Activated CD4-positive, alpha-beta T cell treated with anti-CD3 and anti-CD28 coated beads, Interleukin-2, amount 10 ng/mL, durations not matched to agents 7 days and 5 days (primary cell): ENCODE results near the gene LRP1. TPM values are rescaled to one million over a fixed set of nuclear protein-coding genes. Genes with fewer than 3 reads are reported as not detected.
"Not testable (repeated sequence)": the region's sequence is repeated elsewhere in the genome, so short reads cannot be mapped to it uniquely, and the experiment has no call there.

Experiments
- CTCF ChIA-PET: fragments of 350-600 bp; sonication (Branson Sonifier 250); formaldehyde crosslinking; loops from one replicate; lab custom pipeline; 2021; ENCODE audit warnings: antibody characterized with exemption; lab: Charles Lee
- POLR2A ChIA-PET: fragments of 350-600 bp; sonication (Branson Sonifier 250); formaldehyde crosslinking; loops from one replicate; lab custom pipeline; 2021; ENCODE audit warnings: antibody characterized with exemption; lab: Charles Lee
- DNase-seq: peaks from one replicate; pipeline ENCODE4 v3.0.0-alpha.2; 2020
- H3K27ac Mint-ChIP-seq: one replicate; pipeline ENCODE4 v1.8.0; 2021; ENCODE audit warnings: mild to moderate bottlenecking, moderate library complexity, mixed read lengths
- H3K27me3 Mint-ChIP-seq: one replicate; pipeline ENCODE4 v1.8.0; 2021; ENCODE audit warnings: mixed read lengths
- H3K36me3 Mint-ChIP-seq: one replicate; pipeline ENCODE4 v1.8.0; 2021; ENCODE audit warnings: low read depth, mixed read lengths
- H3K4me1 Mint-ChIP-seq: one replicate; pipeline ENCODE4 v1.8.0; 2021; ENCODE audit warnings: mixed read lengths
- H3K4me3 Mint-ChIP-seq: one replicate; pipeline ENCODE4 v1.8.0; 2021; ENCODE audit warnings: mild to moderate bottlenecking, moderate library complexity, mixed read lengths
- H3K9me3 Mint-ChIP-seq: one replicate; pipeline ENCODE4 v1.8.0; 2021; ENCODE audit warnings: mixed read lengths
- total RNA-seq, 2 experiments: library from RNA; stranded (reverse); gene quantifications; one replicate each; pipeline ENCODE4 v1.2.3, GENCODE V29; 2021

Gene LRP1
- total RNA-seq, 2 experiments from 2014 or later = 0.94 TPM

- ChIA-PET POLR2A (interaction anchor here (0.6 kb wide), 1 partner anchor 9 kb away, joined by 3 read pairs; no protein-coding TSS in a partner anchor), CTCF (interaction anchor here (0.8 to 1.5 kb wide), 2 partner anchors 8 to 30 kb away, joined by 3 to 5 read pairs; partner anchors contain the start of gene STAT6)
- Mint-ChIP-seq H3K27ac (no peak overlapping the region), H3K4me3 (no peak overlapping the region), H3K36me3 (peaks cover 3% of the 10 kb centered on the region), H3K27me3 (peaks cover 16% of the 10 kb centered on the region), H3K4me1 (peaks cover 7% of the 10 kb centered on the region), H3K9me3 (peaks cover 8% of the 10 kb centered on the region)
- no peak for DNase-seq
Observed at GRCh38 chr12:57119294-57120085, 8.8 kb upstream of the LRP1 start.

- H3K4me1 Mint-ChIP-seq, H3K27ac Mint-ChIP-seq, H3K9me3 Mint-ChIP-seq, H3K4me3 Mint-ChIP-seq, H3K36me3 Mint-ChIP-seq, POLR2A ChIA-PET, DNase-seq: not testable (repeated sequence)
- CTCF ChIA-PET = interaction anchor here (0.8 to 8.1 kb wide), 5 partner anchors 9 to 120 kb away, joined by 3 to 72 read pairs (median 3); partner anchors contain the start of gene STAT6
- peaks cover 25% of the 10 kb centered on the region for H3K27me3 Mint-ChIP-seq
Observed at GRCh38 chr12:57120718-57121117, 7.6 kb upstream of the LRP1 start.

- H3K4me3 Mint-ChIP-seq = no peak overlapping the region
- ChIA-PET CTCF (interaction anchor here (0.5 to 8.1 kb wide), 13 partner anchors 8 to 496 kb away, joined by 3 to 72 read pairs (median 5); partner anchors contain the start of genes LRP1-AS and STAT6), POLR2A (no interaction called here)
Observed at GRCh38 chr12:57123813-57124212, 4.5 kb upstream of the LRP1 start.

GRCh38 chr12:57124261-57124877, 3.9 kb upstream of the LRP1 start:
- ChIA-PET CTCF (interaction anchor here (0.5 to 8.1 kb wide), 17 partner anchors 7 to 497 kb away, joined by 3 to 72 read pairs (median 4); partner anchors contain the start of genes LRP1-AS and STAT6), POLR2A (no interaction called here)
- peaks cover 33% of the 10 kb centered on the region for H3K27me3 Mint-ChIP-seq
- peaks cover 3% of the 10 kb centered on the region for H3K36me3 Mint-ChIP-seq
- H3K27ac Mint-ChIP-seq = no peak overlapping the region
- no peak overlapping the region for H3K4me3 Mint-ChIP-seq
- peak; percentile 85 for DNase-seq
- H3K9me3 Mint-ChIP-seq = peaks cover 8% of the 10 kb centered on the region
- peaks cover 11% of the 10 kb centered on the region for H3K4me1 Mint-ChIP-seq

More at GRCh38 chr12:57123813-57124212, 4.5 kb upstream of the LRP1 start:
- H3K4me1 Mint-ChIP-seq = peaks cover 14% of the 10 kb centered on the region
- no peak overlapping the region for H3K27ac Mint-ChIP-seq
- peaks cover 8% of the 10 kb centered on the region for H3K9me3 Mint-ChIP-seq
- no peak for DNase-seq
- peaks cover 3% of the 10 kb centered on the region for H3K36me3 Mint-ChIP-seq
- peaks cover 33% of the 10 kb centered on the region for H3K27me3 Mint-ChIP-seq

GRCh38 chr12:57126061-57126460, 2.2 kb upstream of the LRP1 start:
- Mint-ChIP-seq H3K4me1 (peaks cover 11% of the 10 kb centered on the region), H3K9me3 (peaks cover 8% of the 10 kb centered on the region), H3K27ac (no peak overlapping the region), H3K4me3 (no peak overlapping the region), H3K27me3 (peaks cover 48% of the 10 kb centered on the region), H3K36me3 (peaks cover 3% of the 10 kb centered on the region)
- DNase-seq = no peak
- ChIA-PET POLR2A (no interaction called here), CTCF (interaction anchor here (0.8 to 8.1 kb wide), 3 partner anchors 10 to 48 kb away, joined by 3 to 72 read pairs (median 3); partner anchors contain the start of gene STAT6)

GRCh38 chr12:57126561-57126960, 1.7 kb upstream of the LRP1 start:
- H3K4me1 Mint-ChIP-seq = peaks cover 11% of the 10 kb centered on the region
- H3K27me3 Mint-ChIP-seq = peaks cover 53% of the 10 kb centered on the region
- ChIA-PET CTCF (interaction anchor here (1.0 to 8.1 kb wide), 3 partner anchors 8 to 15 kb away, joined by 3 to 72 read pairs (median 3); partner anchors contain the start of gene STAT6), POLR2A (interaction anchor here (0.6 kb wide), 1 partner anchor 13 kb away, joined by 4 read pairs; no protein-coding TSS in a partner anchor)
- peak overlapping the region; percentile 75 for H3K4me3 Mint-ChIP-seq
- H3K27ac Mint-ChIP-seq = no peak overlapping the region
- peaks cover 8% of the 10 kb centered on the region for H3K9me3 Mint-ChIP-seq
- H3K36me3 Mint-ChIP-seq = peaks cover 3% of the 10 kb centered on the region
- no peak for DNase-seq

- Mint-ChIP-seq H3K36me3 (peaks cover 3% of the 10 kb centered on the region), H3K9me3 (peaks cover 8% of the 10 kb centered on the region), H3K4me3 (peak overlapping the region; percentile 75), H3K4me1 (peaks cover 11% of the 10 kb centered on the region), H3K27ac (no peak overlapping the region), H3K27me3 (peaks cover 56% of the 10 kb centered on the region)
- ChIA-PET CTCF (interaction anchor here (0.8 to 8.1 kb wide), 7 partner anchors 9 to 126 kb away, joined by 3 to 72 read pairs (median 3); partner anchors contain the start of gene STAT6), POLR2A (interaction anchor here (0.5 to 0.6 kb wide), 2 partner anchors 14 to 64 kb away, joined by 3 to 4 read pairs; no protein-coding TSS in a partner anchor)
- peak; percentile 41 for DNase-seq
Observed at GRCh38 chr12:57127101-57127725, 1.1 kb upstream of the LRP1 start.

- ChIA-PET CTCF (interaction anchor here (0.7 to 8.1 kb wide), 8 partner anchors 17 to 127 kb away, joined by 3 to 72 read pairs (median 4); partner anchors contain the start of gene STAT6), POLR2A (no interaction called here)
- peak overlapping the region; percentile 75 for H3K4me3 Mint-ChIP-seq
- peaks cover 2% of the 10 kb centered on the region for H3K36me3 Mint-ChIP-seq
- peaks cover 11% of the 10 kb centered on the region for H3K4me1 Mint-ChIP-seq
- H3K27me3 Mint-ChIP-seq = peaks cover 55% of the 10 kb centered on the region
- DNase-seq = no peak
- no peak overlapping the region for H3K27ac Mint-ChIP-seq
- peaks cover 4% of the 10 kb centered on the region for H3K9me3 Mint-ChIP-seq
Observed at GRCh38 chr12:57128519-57129247, 400 bp downstream of the LRP1 start.

GRCh38 chr12:57129321-57129842, 1.1 kb downstream of the LRP1 start:
- Mint-ChIP-seq H3K27me3 (peaks cover 50% of the 10 kb centered on the region), H3K9me3 (no peaks in the 10 kb centered on the region), H3K4me1 (peaks cover 11% of the 10 kb centered on the region), H3K36me3 (no peaks in the 10 kb centered on the region), H3K27ac (no peak overlapping the region), H3K4me3 (peak overlapping the region; percentile 55)
- CTCF ChIA-PET = interaction anchor here (0.5 to 2.6 kb wide), 3 partner anchors 21 to 438 kb away, joined by 3 to 7 read pairs (median 4); no protein-coding TSS in a partner anchor
- POLR2A ChIA-PET = interaction anchor here (0.6 kb wide), 1 partner anchor 17 kb away, joined by 6 read pairs; no protein-coding TSS in a partner anchor
- DNase-seq = no peak

- H3K9me3 Mint-ChIP-seq = no peaks in the 10 kb centered on the region
- peak overlapping the region; percentile 55 for H3K4me3 Mint-ChIP-seq
- H3K27me3 Mint-ChIP-seq = peaks cover 45% of the 10 kb centered on the region
- no peaks in the 10 kb centered on the region for H3K36me3 Mint-ChIP-seq
- H3K27ac Mint-ChIP-seq = no peak overlapping the region
- ChIA-PET CTCF (interaction anchor here (0.5 to 2.6 kb wide), 3 partner anchors 20 to 439 kb away, joined by 3 to 7 read pairs (median 4); no protein-coding TSS in a partner anchor), POLR2A (interaction anchor here (0.6 kb wide), 1 partner anchor 18 kb away, joined by 6 read pairs; no protein-coding TSS in a partner anchor)
- H3K4me1 Mint-ChIP-seq = peaks cover 11% of the 10 kb centered on the region
- DNase-seq = no peak
Observed at GRCh38 chr12:57129889-57130288, 1.6 kb downstream of the LRP1 start.

GRCh38 chr12:57130941-57131340, 2.7 kb downstream of the LRP1 start:
- H3K36me3 Mint-ChIP-seq = no peaks in the 10 kb centered on the region
- no peaks in the 10 kb centered on the region for H3K9me3 Mint-ChIP-seq
- POLR2A ChIA-PET = no interaction called here
- H3K4me1 Mint-ChIP-seq = peaks cover 11% of the 10 kb centered on the region
- peaks cover 40% of the 10 kb centered on the region for H3K27me3 Mint-ChIP-seq
- CTCF ChIA-PET = interaction anchor here (1.5 to 2.1 kb wide), 2 partner anchors 15 to 19 kb away, joined by 5 to 7 read pairs; no protein-coding TSS in a partner anchor
- H3K4me3 Mint-ChIP-seq = no peak overlapping the region
- H3K27ac Mint-ChIP-seq = no peak overlapping the region
- no peak for DNase-seq
